GM10248 (cell line): ENCODE measurements around the gene SKAP1.

Experiments used
- CTCF ChIA-PET: fragments of 300-600 bp; sonication (Branson Sonifier 250); formaldehyde crosslinking; extraction: SDS; loops from one replicate; lab custom pipeline; 2021; ENCODE audit warnings: antibody characterized with exemption; lab: Yijun Ruan, JAX
- POLR2A ChIA-PET: fragments of 350-650 bp; sonication (Branson Sonifier 250); formaldehyde crosslinking; extraction: SDS; loops from one replicate; lab custom pipeline; 2020; ENCODE audit warnings: antibody characterized with exemption; lab: Yijun Ruan, JAX
- DNase-seq: peaks from one replicate; pipeline ENCODE4 v3.0.0; 2012; ENCODE audit errors: extremely low spot score
- CTCF ChIP-seq: IDR thresholded peaks from 2 replicates; pipeline ENCODE4 v1.5.1; 2012; ENCODE audit warnings: mild to moderate bottlenecking, low read depth; ENCODE audit errors: extremely low read depth, missing control alignments, control extremely low read depth

The SKAP1 gene

DNA sequence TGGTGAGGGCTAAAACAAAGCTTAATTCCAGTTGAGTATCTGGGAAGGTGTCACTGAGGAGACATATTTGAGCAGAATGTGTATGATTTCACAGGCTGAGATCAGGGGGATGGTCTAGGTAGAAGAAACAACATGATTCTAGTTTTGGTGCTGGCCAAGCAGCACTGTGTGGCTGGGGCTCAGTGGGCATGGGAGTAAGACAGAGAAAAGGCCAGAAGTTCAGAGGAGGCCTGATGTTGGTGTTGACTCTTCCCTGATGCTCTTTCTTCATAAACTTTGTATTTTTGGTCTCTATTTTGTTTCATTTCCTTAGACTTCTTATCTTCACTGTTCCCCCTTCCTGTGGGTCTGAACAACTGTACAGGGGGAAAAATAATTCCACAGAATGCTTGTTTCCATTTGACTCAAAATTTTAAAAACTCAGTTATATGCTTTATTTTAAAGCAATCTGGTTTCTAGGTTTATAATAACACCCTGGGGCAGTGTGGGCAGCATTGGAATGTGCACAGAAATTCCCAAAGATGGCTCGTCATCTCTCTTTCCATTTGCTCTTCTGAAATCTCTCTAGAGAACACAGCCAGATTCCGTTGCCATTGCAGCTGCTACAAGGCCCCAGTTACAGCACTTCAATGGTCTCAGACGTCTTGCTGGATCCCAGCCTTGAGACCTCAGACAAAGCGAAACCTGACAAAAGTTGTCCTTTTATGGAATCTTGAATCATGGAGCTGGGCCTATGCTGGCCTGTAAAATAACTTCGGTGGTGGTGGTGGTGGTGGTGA is 254.1 kb downstream of the SKAP1 start:
- no peak for TF ChIP-seq CTCF
- DNase-seq: no peak
- ChIA-PET CTCF (interaction anchor here (3.5 kb wide), 1 partner anchor 11 kb away, joined by 10 read pairs; no protein-coding TSS in a partner anchor), POLR2A (interaction anchor here (0.6 kb wide), 1 partner anchor 469 kb away, joined by 5 read pairs; no protein-coding TSS in a partner anchor)

GRCh38 chr17:48174833-48175523 is 255.0 kb downstream of the SKAP1 start:
- no peak for TF ChIP-seq CTCF
- DNase-seq: no peak
- ChIA-PET CTCF (interaction anchor here (1.2 to 3.5 kb wide), 5 partner anchors 10 to 149 kb away, joined by 3 to 10 read pairs (median 5); no protein-coding TSS in a partner anchor), POLR2A (interaction anchor here (0.6 kb wide), 1 partner anchor 468 kb away, joined by 5 read pairs; no protein-coding TSS in a partner anchor)

- DNase-seq: no peak
- no peak for TF ChIP-seq CTCF
- POLR2A ChIA-PET: no interaction called here
- CTCF ChIA-PET: interaction anchor here (1.4 to 3.5 kb wide), 8 partner anchors 8 to 419 kb away, joined by 3 to 10 read pairs (median 5); no protein-coding TSS in a partner anchor
Observed at GRCh38 chr17:48173191-48173984, 256.6 kb downstream of the SKAP1 start.

GRCh38 chr17:48169926-48170325 is 260.1 kb downstream of the SKAP1 start:
- no peak for DNase-seq
- TF ChIP-seq CTCF: no peak
- ChIA-PET POLR2A (no interaction called here), CTCF (interaction anchor here (1.2 kb wide), 1 partner anchor 8 kb away, joined by 4 read pairs; no protein-coding TSS in a partner anchor)

DNA sequence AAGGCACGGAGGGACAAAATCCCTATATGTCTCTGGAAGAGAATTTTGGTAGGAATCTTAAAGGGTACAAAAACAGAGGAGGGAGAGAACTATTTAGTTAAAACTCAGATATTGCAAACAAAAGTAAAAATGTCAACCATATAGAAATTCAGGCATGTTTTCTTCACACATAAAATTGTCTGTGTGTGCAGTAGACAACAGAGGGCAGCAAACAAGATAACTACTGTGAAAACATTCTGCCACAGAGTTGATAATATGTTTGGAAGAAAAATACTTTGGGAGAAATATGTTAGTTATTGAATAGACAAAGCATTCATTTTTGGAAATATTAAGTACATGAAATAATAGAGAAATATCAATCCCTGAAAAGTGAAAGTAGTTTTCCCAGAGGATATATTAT is 266.2 kb downstream of the SKAP1 start:
- ChIA-PET CTCF (interaction anchor here (1.0 to 2.4 kb wide), 2 partner anchors 9 to 10 kb away, joined by 3 to 10 read pairs; no protein-coding TSS in a partner anchor), POLR2A (no interaction called here)
- DNase-seq: no peak
- no peak for TF ChIP-seq CTCF

DNA sequence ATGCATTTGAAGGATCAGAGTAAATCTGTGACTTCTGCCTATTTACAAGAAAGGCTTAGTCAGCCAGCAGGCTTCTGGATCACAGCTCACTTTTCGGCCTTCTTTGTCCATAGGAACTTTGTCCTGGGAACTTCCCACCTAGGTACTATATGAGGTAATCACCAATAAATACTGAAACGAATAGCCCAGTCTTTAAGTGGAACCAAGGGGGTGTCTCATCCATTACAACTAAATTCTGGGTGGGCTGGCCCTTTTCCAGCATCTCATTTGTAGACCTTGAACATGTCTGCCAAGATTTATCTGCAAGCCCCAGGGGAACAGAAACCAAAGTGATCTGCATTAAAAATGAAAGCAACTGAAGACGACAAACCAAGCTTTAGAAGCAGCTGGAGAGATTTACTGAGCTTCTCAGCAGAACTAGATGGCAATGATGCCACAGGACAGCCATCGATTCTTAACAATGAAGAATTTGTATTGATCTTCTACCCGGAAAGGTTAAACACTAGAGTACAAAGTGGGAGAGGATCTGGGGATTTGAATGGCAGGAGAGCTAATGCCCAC is 267.0 kb downstream of the SKAP1 start:
- POLR2A ChIA-PET: no interaction called here
- CTCF ChIA-PET: interaction anchor here (1.1 kb wide), 1 partner anchor 11 kb away, joined by 3 read pairs; no protein-coding TSS in a partner anchor

More for the DNA sequence above, 267.0 kb downstream of the SKAP1 start:
- DNase-seq: peak; percentile 60
- no peak for TF ChIP-seq CTCF
